Fibroblast of peridontal ligament (primary cell): Measurements from ENCODE around the gene TMEM179.
"Not testable (repeated sequence)": the region's sequence is repeated elsewhere in the genome, so short reads cannot be mapped to it uniquely, and the experiment has no call there.

ENCODE experiments used
- DNase-seq: peaks from one replicate; pipeline ENCODE4 v3.0.0-alpha.2; 2010; ENCODE audit errors: extremely low read depth

Gene TMEM179

GRCh38 chr14:104586832-104587620 lies 17.5 kb downstream of the TMEM179 start:
- no peak for DNase-seq

- no peak for DNase-seq
These were observed 18.4 kb downstream of the TMEM179 start for GRCh38 chr14:104585966-104586697.

GRCh38 chr14:104584557-104584956 lies 20.0 kb downstream of the TMEM179 start:
- DNase-seq: no peak

GRCh38 chr14:104583424-104584306 lies 20.9 kb downstream of the TMEM179 start:
- DNase-seq: no peak

- DNase-seq: no peak
These were observed 21.9 kb downstream of the TMEM179 start for GRCh38 chr14:104582662-104583061.

GRCh38 chr14:104582005-104582404 lies 22.6 kb downstream of the TMEM179 start:
- no peak for DNase-seq

- DNase-seq: no peak
These were observed 23.1 kb downstream of the TMEM179 start for GRCh38 chr14:104581521-104581920.

- DNase-seq: no peak
These were observed 23.6 kb downstream of the TMEM179 start for GRCh38 chr14:104580961-104581360.

- DNase-seq: not testable (repeated sequence)
These were observed 24.6 kb downstream of the TMEM179 start for GRCh38 chr14:104579939-104580338.

- no peak for DNase-seq
These were observed 25.1 kb downstream of the TMEM179 start, which contains the start of gene C14orf180 for GRCh38 chr14:104579507-104579906. TSS of gene C14orf180 (plus strand) at chr14:104579764. CDS start at chr14:104586431, 6,667 bp downstream.

- DNase-seq: no peak
These were observed 26.3 kb downstream of the TMEM179 start for GRCh38 chr14:104578321-104578720.

GRCh38 chr14:104577847-104578301 lies 26.7 kb downstream of the TMEM179 start:
- no peak for DNase-seq

GRCh38 chr14:104577426-104577825 lies 27.1 kb downstream of the TMEM179 start:
- no peak for DNase-seq

- DNase-seq: no peak
These were observed 27.6 kb downstream of the TMEM179 start for GRCh38 chr14:104576970-104577332.

- no peak for DNase-seq
These were observed 28.2 kb downstream of the TMEM179 start for GRCh38 chr14:104576232-104576969.

- no peak for DNase-seq
These were observed 29.5 kb downstream of the TMEM179 start for GRCh38 chr14:104574978-104575583.

GRCh38 chr14:104574536-104574935 lies 30.0 kb downstream of the TMEM179 start:
- DNase-seq: no peak

GRCh38 chr14:104573930-104574329 lies 30.6 kb downstream of the TMEM179 start:
- DNase-seq: no peak

GRCh38 chr14:104572668-104573067 lies 31.9 kb downstream of the TMEM179 start:
- DNase-seq: no peak

GRCh38 chr14:104572024-104572626 lies 32.4 kb downstream of the TMEM179 start:
- no peak for DNase-seq
